Measurements from ENCODE around the gene CD101.

DNA sequence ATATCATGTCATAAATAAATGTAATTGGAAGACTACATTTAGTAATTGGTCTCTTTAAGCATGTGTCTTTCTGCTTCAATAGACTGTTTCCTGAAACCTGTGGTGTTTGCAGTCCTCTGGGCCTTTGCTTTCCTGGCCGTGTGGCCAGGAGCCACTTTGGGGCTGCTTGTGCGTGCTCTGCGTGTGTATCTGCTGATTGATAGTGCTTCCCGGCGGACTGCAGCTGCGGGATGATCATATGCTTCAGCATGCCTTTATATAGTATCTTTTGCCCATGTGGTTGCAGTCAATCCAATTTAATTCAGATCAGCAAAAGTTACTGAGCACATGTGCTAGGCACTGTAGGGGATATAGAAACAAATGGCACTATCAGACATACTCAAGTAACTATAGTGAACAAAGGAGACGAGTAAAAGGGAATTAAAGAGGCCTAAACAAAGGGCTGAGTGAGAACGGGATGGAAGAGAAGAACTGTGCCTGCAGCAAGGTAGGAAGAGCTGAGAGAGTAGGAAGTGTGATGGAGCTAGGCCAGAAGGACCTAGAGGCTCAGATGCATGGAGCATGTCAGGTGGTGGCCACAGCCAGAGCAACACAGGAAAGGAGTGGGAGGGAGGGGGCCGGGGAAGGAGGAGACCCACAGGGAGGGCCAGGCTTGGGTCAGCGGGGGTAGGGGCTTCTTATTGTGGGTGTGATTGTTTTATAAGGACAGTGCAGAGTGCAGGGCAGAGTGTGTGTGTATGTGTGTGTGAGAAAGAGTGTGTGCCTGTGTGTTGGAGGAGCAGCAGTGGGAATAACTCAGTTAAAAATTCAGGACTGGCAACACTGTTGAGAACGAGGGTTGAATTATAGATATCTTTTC, 31.4 kb downstream of the CD101 start:
- TF ChIP-seq CTCF (conservative IDR thresholded peaks at IDR 0.05; ENCODE audit: low read length) = no peak
- no peak for TF ChIP-seq EZH2phosphoT487 (IDR thresholded peaks at IDR 0.05; ENCODE audit: borderline replicate concordance, low read depth, low read length)
